Caki2 (cell line): ENCODE data around the gene STK17B. TPM values are rescaled to one million over a fixed set of nuclear protein-coding genes. Genes with fewer than 3 reads are reported as not detected.

ENCODE experiments used
- DNase-seq: peaks from one replicate; pipeline ENCODE4 v3.0.0-alpha.2; 2015; ENCODE audit warnings: low read depth
- in situ Hi-C: cut with HindIII; loops from 2 replicates; pipeline ENCODE4 v1.10.0; 2016; ENCODE audit warnings: low sequenced_read_pairs, low pct_unique_long_range_greater_than_20kb, mixed read lengths
- total RNA-seq: library from RNA; depleted of rRNA; stranded (reverse); fragments of >200 nt; shearing (Covaris generic); gene quantifications from 2 replicates; pipeline ENCODE4 v1.2.3, GENCODE V29; 2014; ENCODE audit warnings: low replicate concordance

Gene STK17B
- total RNA-seq, 1 experiment from 2014 or later, result 12.2 TPM

- in situ Hi-C loops, result no loop called here
- DNase-seq, result peak; percentile 18
Measured at GRCh38 chr2:196131384-196131937, 39.9 kb downstream of the STK17B start.

- in situ Hi-C loops, result no loop called here
- peak; percentile 33 for DNase-seq
Measured at GRCh38 chr2:196130039-196130825, 41.1 kb downstream of the STK17B start.

- in situ Hi-C loops, result no loop called here
- no peak for DNase-seq
Measured at GRCh38 chr2:196128749-196129148, 42.6 kb downstream of the STK17B start.

- in situ Hi-C loops, result no loop called here
- no peak for DNase-seq
Measured at GRCh38 chr2:196125596-196125995, 45.8 kb downstream of the STK17B start.

- in situ Hi-C loops, result no loop called here
- DNase-seq, result no peak
Measured at GRCh38 chr2:196123679-196124373, 47.6 kb downstream of the STK17B start.

GRCh38 chr2:196119926-196120325 is 51.5 kb downstream of the STK17B start:
- DNase-seq, result no peak
- in situ Hi-C loops, result no loop called here

GRCh38 chr2:196117214-196117705 is 54.1 kb downstream of the STK17B start:
- in situ Hi-C loops, result no loop called here
- DNase-seq, result no peak

- in situ Hi-C loops, result no loop called here
- peak; percentile 58 for DNase-seq
Measured at GRCh38 chr2:196113061-196113974, 58.1 kb downstream of the STK17B start.

GRCh38 chr2:196112418-196113034 is 58.9 kb downstream of the STK17B start:
- peak; percentile 53 for DNase-seq
- in situ Hi-C loops, result no loop called here

GRCh38 chr2:196108604-196109003 is 62.8 kb downstream of the STK17B start:
- in situ Hi-C loops, result no loop called here

GRCh38 chr2:196105951-196106350 is 65.4 kb downstream of the STK17B start:
- no peak for DNase-seq
- in situ Hi-C loops, result no loop called here

More at GRCh38 chr2:196108604-196109003, 62.8 kb downstream of the STK17B start:
- DNase-seq, result no peak

- peak; percentile 46 for DNase-seq
- in situ Hi-C loops, result no loop called here
Measured at GRCh38 chr2:196104066-196104465, 67.3 kb downstream of the STK17B start.

- no peak for DNase-seq
- in situ Hi-C loops, result no loop called here
Measured at GRCh38 chr2:196103626-196104025, 67.8 kb downstream of the STK17B start.

GRCh38 chr2:196101325-196101991 is 69.9 kb downstream of the STK17B start:
- in situ Hi-C loops, result no loop called here
- DNase-seq, result no peak

- in situ Hi-C loops, result no loop called here
- DNase-seq, result no peak
Measured at GRCh38 chr2:196099916-196100315, 71.5 kb downstream of the STK17B start.

GRCh38 chr2:196097864-196098660 is 73.3 kb downstream of the STK17B start:
- no peak for DNase-seq
- in situ Hi-C loops, result no loop called here
